ENCODE measurements around the gene PNN.
"Not testable (repeated sequence)": the region's sequence is repeated elsewhere in the genome, so short reads cannot be mapped to it uniquely, and the experiment has no call there.

Gene PNN

DNA sequence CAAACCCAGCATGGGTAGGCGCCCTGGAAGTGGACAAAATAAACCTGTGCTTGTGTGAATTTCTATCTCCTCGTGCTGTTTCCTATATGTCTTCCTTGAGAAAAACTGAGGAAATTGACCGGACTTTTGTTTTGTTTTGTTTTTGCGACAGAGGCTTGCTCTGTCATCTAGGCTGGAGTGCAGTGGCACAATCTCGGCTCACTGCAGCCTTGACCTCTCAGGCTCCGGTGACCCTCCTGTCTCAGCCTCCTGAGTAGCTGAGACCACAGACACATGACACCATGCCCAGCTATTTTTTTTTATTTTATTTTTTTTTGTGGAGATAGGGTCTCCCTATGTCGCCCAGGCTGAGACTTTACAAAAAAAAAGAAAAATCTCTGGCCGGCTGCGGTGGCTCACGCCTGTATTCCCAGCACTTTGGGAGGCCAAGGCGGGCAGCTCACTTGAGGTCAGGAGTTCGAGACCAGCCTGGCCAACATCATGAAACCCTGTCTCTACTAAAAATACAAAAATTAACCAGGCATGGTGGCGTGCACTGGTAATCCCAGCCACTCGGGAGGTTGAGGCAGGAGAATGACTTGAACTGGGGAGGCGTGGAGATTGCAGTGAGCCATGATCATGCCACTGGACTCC lies 36.2 kb downstream of the PNN start:
- Histone ChIP-seq H3K4me1 (ENCODE audit: insufficient read depth, low read length) (peaks cover 3% of the 10 kb centered on the region; the same call in 1 of the 2 replicates), H3K9me3 (ENCODE audit: insufficient read depth, low read depth, low read length) (no peaks in the 10 kb centered on the region), H3K36me3 (ENCODE audit: insufficient read depth, low read length) (no peaks in the 10 kb centered on the region), H3K27ac (ENCODE audit: low read depth, low read length) (no peak overlapping the region), H3K4me3 (ENCODE audit: low read length) (no peak overlapping the region), H3K27me3 (ENCODE audit: insufficient read depth, low read length) (no peaks in the 10 kb centered on the region), H3K9ac (ENCODE audit: low read depth, low read length) (no peak overlapping the region)
- 94% methylated on average over 15 of the region's 15 CpGs for WGBS

DNA sequence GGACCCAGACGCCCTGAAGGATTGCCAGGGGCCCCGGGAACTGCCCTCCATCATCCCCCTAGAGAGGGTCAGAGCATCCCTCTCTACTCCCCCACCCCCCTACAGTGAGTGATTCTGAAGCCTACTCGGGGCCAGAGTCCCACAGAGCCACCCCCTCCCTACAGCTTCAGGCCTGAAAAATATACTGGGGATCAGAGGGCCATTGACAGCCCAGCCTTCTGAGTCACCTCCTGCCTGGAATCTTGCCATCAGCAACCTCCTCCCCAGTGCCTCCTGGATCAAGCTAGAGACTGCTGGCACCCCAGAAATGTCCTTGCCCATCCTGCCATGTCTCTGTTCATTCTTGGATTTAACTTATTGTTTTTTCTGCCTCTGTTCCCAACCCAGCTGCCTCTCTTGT lies 37.0 kb downstream of the PNN start:
- H3K4me3 ChIP-seq (ENCODE audit: low read length), result no peak overlapping the region
- H3K9me3 ChIP-seq (ENCODE audit: insufficient read depth, low read depth, low read length), result no peaks in the 10 kb centered on the region
- no peak overlapping the region for H3K27ac ChIP-seq (ENCODE audit: low read depth, low read length)
- no peaks in the 10 kb centered on the region for H3K36me3 ChIP-seq (ENCODE audit: insufficient read depth, low read length)
- WGBS, result 84% methylated on average over 3 of the region's 3 CpGs
- H3K27me3 ChIP-seq (ENCODE audit: insufficient read depth, low read length), result no peaks in the 10 kb centered on the region
- no peak overlapping the region for H3K9ac ChIP-seq (ENCODE audit: low read depth, low read length)
- H3K4me1 ChIP-seq (ENCODE audit: insufficient read depth, low read length), result peaks cover 3% of the 10 kb centered on the region; the same call in 1 of the 2 replicates

DNA sequence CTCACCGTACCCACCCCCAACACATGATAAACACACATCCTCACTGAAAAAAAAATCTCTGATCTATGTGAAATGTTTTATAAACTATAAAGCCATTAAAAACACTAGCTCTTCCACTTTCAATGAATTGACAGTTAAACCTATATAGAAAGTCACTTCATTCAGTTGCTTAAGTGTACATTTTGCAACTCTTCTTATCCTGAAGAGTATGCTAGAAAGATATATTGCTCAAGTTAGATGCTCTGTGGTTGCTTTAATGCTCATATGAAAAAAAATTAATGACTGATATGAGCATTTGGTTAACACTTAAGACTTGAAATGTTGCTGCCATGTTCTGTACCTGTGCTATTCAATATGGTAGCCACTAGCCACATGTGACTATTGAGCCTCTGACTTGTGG lies 37.6 kb downstream of the PNN start:
- no peak overlapping the region for H3K27ac ChIP-seq (ENCODE audit: low read depth, low read length)
- H3K36me3 ChIP-seq (ENCODE audit: insufficient read depth, low read length), result no peaks in the 10 kb centered on the region
- H3K9me3 ChIP-seq (ENCODE audit: insufficient read depth, low read depth, low read length), result no peaks in the 10 kb centered on the region
- WGBS, result no CpG with 5 or more reads among the region's 1 CpG
- peaks cover 3% of the 10 kb centered on the region; the same call in 1 of the 2 replicates for H3K4me1 ChIP-seq (ENCODE audit: insufficient read depth, low read length)
- H3K4me3 ChIP-seq (ENCODE audit: low read length), result no peak overlapping the region
- H3K27me3 ChIP-seq (ENCODE audit: insufficient read depth, low read length), result no peaks in the 10 kb centered on the region
- no peak overlapping the region for H3K9ac ChIP-seq (ENCODE audit: low read depth, low read length)

DNA sequence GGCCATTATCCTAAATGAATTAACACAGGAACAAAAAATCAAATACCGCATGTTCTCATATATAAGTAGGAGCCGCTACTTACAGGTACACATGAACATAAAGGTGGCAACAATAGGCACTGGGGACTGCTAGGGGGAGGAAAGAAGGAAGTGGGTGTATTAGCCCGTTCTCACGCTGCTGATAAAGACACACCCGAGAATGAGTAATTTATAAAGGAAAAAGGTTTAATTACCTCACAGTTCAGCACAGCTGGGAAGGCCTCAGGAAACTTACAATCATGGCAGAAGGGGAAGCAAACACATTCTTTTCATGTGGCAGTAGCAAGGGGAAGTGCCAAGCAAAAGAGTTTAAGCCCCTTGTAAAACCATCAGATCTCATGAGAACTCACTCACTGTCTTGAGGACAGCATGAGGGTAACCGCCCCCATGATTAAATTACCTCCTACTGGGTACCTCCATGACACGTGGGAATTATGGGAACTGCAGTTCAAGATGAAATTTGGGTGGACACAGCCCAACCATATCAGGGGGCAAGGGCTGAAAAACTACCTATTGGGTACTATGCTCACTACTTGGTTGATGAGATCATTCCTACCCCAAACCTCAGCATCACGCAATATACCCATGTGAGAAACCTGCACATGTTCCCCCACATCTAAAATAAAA lies 42.3 kb downstream of the PNN start:
- Histone ChIP-seq H3K4me3 (ENCODE audit: low read length) (no peak overlapping the region), H3K27me3 (ENCODE audit: insufficient read depth, low read length) (no peaks in the 10 kb centered on the region), H3K9me3 (ENCODE audit: insufficient read depth, low read depth, low read length) (no peaks in the 10 kb centered on the region), H3K27ac (ENCODE audit: low read depth, low read length) (no peak overlapping the region), H3K4me1 (ENCODE audit: insufficient read depth, low read length) (no peaks in the 10 kb centered on the region), H3K9ac (ENCODE audit: low read depth, low read length) (no peak overlapping the region), H3K36me3 (ENCODE audit: insufficient read depth, low read length) (no peaks in the 10 kb centered on the region)
- WGBS, result 87% methylated on average over 8 of the region's 8 CpGs

DNA sequence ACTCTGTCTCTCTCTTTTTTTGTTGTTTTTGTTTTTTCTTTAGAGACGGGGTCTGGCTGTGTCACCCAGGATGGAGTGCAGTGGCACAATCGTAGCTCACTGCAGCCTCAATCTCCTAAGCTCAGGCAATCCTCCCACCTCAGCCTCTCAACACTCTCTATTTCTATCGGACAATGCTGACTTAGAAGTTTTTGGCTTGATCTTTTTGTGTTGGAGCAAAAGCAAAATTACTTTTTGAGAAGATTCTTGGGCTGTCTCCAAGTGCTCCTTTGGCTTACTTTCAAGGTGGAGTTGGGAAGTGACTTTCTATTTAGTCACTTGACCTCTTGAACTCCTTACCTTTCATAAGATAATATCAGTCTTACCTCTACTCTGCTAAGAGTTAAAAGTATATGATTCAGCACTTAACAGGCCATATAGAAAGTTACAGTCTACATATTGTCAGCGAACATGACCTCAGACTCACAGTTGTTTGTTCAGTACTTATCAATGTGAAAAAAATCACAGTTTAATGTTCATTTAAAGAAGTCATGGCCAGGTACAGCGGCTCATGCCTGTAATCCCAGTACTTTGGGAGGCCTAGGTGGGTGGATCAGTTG lies 43.2 kb downstream of the PNN start:
- no peaks in the 10 kb centered on the region for H3K27me3 ChIP-seq (ENCODE audit: insufficient read depth, low read length)
- no peaks in the 10 kb centered on the region for H3K9me3 ChIP-seq (ENCODE audit: insufficient read depth, low read depth, low read length)
- 74% methylated on average over 5 of the region's 5 CpGs for WGBS
- H3K27ac ChIP-seq (ENCODE audit: low read depth, low read length), result no peak overlapping the region
- H3K4me1 ChIP-seq (ENCODE audit: insufficient read depth, low read length), result no peaks in the 10 kb centered on the region
- no peak overlapping the region for H3K4me3 ChIP-seq (ENCODE audit: low read length)
- H3K9ac ChIP-seq (ENCODE audit: low read depth, low read length), result no peak overlapping the region
- H3K36me3 ChIP-seq (ENCODE audit: insufficient read depth, low read length), result no peaks in the 10 kb centered on the region

DNA sequence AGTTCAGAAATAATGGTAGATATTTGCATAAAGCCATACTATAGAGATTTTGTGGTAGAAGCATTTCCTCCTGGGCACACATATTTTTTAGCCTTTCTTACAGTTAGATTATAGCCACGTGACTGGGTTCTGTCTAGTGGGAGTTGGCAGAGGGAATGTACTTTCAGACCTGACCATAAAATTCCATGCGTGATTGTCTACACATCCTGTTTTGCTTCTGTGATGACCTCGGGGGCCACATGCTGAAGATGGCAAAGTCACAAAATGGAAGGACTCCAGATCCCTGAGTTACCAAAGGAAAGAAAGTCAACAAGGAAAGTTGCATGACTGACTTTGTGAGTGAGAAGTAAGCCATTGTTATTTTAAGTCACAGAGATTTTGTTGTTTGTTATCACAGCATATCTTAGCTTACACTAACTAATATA lies 44.0 kb downstream of the PNN start:
- WGBS, result 97% methylated on average over 3 of the region's 3 CpGs
- no peaks in the 10 kb centered on the region for H3K9me3 ChIP-seq (ENCODE audit: insufficient read depth, low read depth, low read length)
- no peak overlapping the region for H3K9ac ChIP-seq (ENCODE audit: low read depth, low read length)
- no peak overlapping the region for H3K4me3 ChIP-seq (ENCODE audit: low read length)
- H3K4me1 ChIP-seq (ENCODE audit: insufficient read depth, low read length), result no peaks in the 10 kb centered on the region
- no peaks in the 10 kb centered on the region for H3K27me3 ChIP-seq (ENCODE audit: insufficient read depth, low read length)
- no peaks in the 10 kb centered on the region for H3K36me3 ChIP-seq (ENCODE audit: insufficient read depth, low read length)
- H3K27ac ChIP-seq (ENCODE audit: low read depth, low read length), result no peak overlapping the region

DNA sequence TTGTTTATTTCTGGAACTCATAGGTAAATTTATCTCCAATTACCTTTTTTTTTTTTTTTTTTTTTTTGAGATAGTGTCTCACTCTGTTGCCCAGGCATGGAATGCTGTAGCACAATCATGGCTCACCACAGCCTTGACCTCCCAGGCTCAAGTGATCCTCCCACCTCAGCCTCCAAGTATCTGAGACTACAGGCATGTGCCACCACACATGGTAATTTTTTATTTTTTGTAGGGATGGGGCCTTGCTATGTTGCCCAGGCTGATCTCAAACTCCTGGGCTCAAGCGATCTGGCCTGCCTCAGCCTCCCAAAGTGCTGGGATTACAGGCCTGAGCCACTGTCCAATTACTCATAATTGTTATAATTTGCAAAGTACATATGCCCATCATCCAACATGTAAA lies 45.4 kb downstream of the PNN start:
- H3K36me3 ChIP-seq (ENCODE audit: insufficient read depth, low read length); H3K27me3 ChIP-seq (ENCODE audit: insufficient read depth, low read length); H3K4me3 ChIP-seq (ENCODE audit: low read length); H3K27ac ChIP-seq (ENCODE audit: low read depth, low read length); H3K9ac ChIP-seq (ENCODE audit: low read depth, low read length); H3K9me3 ChIP-seq (ENCODE audit: insufficient read depth, low read depth, low read length); H3K4me1 ChIP-seq (ENCODE audit: insufficient read depth, low read length): not testable (repeated sequence)
- 95% methylated on average over 1 of the region's 1 CpG for WGBS

DNA sequence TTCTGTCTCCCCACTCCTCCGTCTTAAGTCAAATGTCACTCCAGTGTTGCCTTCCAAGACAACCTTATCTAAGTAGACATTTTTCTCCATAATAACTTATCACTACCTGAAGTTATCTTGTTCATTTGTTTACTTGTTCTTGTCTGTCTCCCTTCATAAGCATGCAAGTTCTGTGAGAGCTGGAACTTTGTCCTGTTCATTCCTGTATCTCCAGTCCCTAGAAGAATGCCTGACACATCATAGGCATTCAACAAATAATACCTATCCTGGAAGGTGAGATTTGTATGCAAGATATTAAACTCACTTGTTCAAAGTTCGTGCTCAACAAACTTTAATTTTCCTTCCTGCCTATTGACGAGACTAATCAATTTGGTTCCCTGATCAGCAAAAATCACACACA lies 53.0 kb downstream of the PNN start:
- no peak overlapping the region for H3K9ac ChIP-seq (ENCODE audit: low read depth, low read length)
- no peaks in the 10 kb centered on the region for H3K9me3 ChIP-seq (ENCODE audit: insufficient read depth, low read depth, low read length)
- H3K4me1 ChIP-seq (ENCODE audit: insufficient read depth, low read length), result no peaks in the 10 kb centered on the region
- no peak overlapping the region for H3K4me3 ChIP-seq (ENCODE audit: low read length)
- 94% methylated on average over 3 of the region's 3 CpGs for WGBS
- no peaks in the 10 kb centered on the region for H3K27me3 ChIP-seq (ENCODE audit: insufficient read depth, low read length)
- H3K27ac ChIP-seq (ENCODE audit: low read depth, low read length), result no peak overlapping the region
- H3K36me3 ChIP-seq (ENCODE audit: insufficient read depth, low read length), result no peaks in the 10 kb centered on the region

DNA sequence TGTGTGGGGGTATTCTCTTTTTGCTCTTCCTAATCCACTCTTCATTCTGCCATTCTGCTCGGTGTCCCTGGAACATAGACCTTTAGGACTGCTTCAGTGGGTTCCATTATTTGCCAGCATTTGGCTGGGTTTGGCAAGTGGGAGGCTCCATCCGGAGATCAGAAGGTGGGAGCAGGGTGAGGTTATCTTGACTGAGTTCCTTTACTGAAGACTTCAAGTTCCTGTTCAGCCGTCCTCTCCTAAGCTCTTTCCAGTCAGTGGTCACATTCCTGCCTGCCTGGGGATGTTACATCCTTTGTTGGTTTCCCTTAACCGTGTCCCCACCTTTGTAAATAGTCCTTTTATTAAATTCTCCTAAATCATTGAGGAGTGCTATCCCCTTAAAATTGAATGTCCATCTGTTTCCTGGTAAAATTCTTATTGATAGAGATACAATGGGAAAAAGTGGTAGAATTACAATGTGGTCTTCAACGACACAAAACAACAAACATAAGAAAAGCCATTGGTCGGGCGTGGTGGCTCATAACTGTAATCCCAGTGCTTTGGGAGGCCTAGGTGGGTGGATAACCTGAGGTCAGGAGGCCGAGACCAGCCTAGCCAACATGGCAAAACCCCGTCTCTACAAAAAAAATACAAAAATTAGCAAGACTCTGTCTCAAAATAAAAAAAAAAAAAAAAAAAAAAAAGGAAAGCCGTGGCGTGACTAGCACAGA lies 53.6 kb downstream of the PNN start:
- H3K27ac ChIP-seq (ENCODE audit: low read depth, low read length), result no peak overlapping the region
- no peak overlapping the region for H3K9ac ChIP-seq (ENCODE audit: low read depth, low read length)
- H3K9me3 ChIP-seq (ENCODE audit: insufficient read depth, low read depth, low read length), result no peaks in the 10 kb centered on the region
- WGBS, result 93% methylated on average over 9 of the region's 11 CpGs
- no peaks in the 10 kb centered on the region for H3K27me3 ChIP-seq (ENCODE audit: insufficient read depth, low read length)
- no peak overlapping the region for H3K4me3 ChIP-seq (ENCODE audit: low read length)
- H3K4me1 ChIP-seq (ENCODE audit: insufficient read depth, low read length), result no peaks in the 10 kb centered on the region
- H3K36me3 ChIP-seq (ENCODE audit: insufficient read depth, low read length), result no peaks in the 10 kb centered on the region

DNA sequence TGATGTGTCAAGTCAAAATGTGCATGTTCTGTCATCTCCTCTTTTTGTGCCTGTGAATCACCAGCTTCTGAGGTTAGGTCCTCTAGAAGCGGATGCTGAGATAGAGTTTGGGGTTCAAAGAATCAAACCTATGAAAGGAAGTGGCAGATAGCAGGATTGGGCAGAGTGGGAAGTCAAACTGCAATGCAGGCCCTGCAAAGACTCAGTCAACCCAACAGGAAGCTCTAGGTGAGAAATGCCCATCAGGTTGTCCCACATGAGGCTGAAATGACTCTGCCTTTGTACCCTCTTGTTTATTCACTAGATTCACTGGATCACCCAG lies 54.1 kb downstream of the PNN start:
- WGBS, result 93% methylated on average over 1 of the region's 1 CpG
- no peak overlapping the region for H3K9ac ChIP-seq (ENCODE audit: low read depth, low read length)

DNA sequence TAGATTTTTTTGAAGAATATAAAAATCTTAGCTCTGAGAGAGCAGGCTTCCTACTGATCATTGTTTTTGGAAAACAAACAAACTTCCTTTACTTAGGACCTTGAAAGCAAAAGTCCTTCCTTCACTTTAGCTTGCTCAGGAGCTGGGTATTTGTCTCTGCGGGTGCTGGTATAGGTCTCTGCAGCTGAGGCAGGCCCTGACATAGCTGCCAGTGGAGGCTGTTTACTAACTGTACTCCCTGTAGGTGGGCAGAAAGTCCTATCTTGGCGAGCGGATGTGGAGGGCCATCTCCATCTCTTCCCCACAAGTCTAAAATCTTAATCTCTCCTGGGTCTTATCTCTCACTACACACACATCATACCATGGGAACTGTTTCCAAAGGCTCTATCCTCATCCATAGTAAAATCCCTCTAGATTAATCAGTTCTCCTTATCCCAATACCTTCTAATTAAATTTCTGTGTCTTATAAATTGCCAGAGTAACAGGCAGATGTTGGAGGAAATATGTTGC lies 54.6 kb downstream of the PNN start:
- 86% methylated on average over 3 of the region's 3 CpGs for WGBS
- H3K27ac ChIP-seq (ENCODE audit: low read depth, low read length), result no peak overlapping the region

More for the DNA sequence above, 54.1 kb downstream of the PNN start:
- no peaks in the 10 kb centered on the region for H3K9me3 ChIP-seq (ENCODE audit: insufficient read depth, low read depth, low read length)
- no peak overlapping the region for H3K27ac ChIP-seq (ENCODE audit: low read depth, low read length)
- H3K4me1 ChIP-seq (ENCODE audit: insufficient read depth, low read length), result no peaks in the 10 kb centered on the region
- H3K36me3 ChIP-seq (ENCODE audit: insufficient read depth, low read length), result no peaks in the 10 kb centered on the region
- no peak overlapping the region for H3K4me3 ChIP-seq (ENCODE audit: low read length)
- no peaks in the 10 kb centered on the region for H3K27me3 ChIP-seq (ENCODE audit: insufficient read depth, low read length)

More for the DNA sequence above, 54.6 kb downstream of the PNN start:
- H3K36me3 ChIP-seq (ENCODE audit: insufficient read depth, low read length), result no peaks in the 10 kb centered on the region
- no peaks in the 10 kb centered on the region for H3K9me3 ChIP-seq (ENCODE audit: insufficient read depth, low read depth, low read length)
- H3K4me3 ChIP-seq (ENCODE audit: low read length), result no peak overlapping the region
- H3K4me1 ChIP-seq (ENCODE audit: insufficient read depth, low read length), result no peaks in the 10 kb centered on the region
- H3K9ac ChIP-seq (ENCODE audit: low read depth, low read length), result no peak overlapping the region
- no peaks in the 10 kb centered on the region for H3K27me3 ChIP-seq (ENCODE audit: insufficient read depth, low read length)

Data from HUES64 (cell line).